ENCODE measurements around the gene KDM6B.

Gene KDM6B

GRCh38 chr17:7875804-7876370 lies 41.9 kb downstream of the KDM6B start:
- Histone ChIP-seq H3K9ac (ENCODE audit: low read depth, low read length) (no peak overlapping the region), H3K27me3 (ENCODE audit: control insufficient read depth, insufficient read depth, low read length) (no peaks in the 10 kb centered on the region), H3K4me3 (ENCODE audit: low read length) (no peak overlapping the region), H3K4me1 (ENCODE audit: control insufficient read depth, insufficient read depth, low read length) (no peaks in the 10 kb centered on the region), H3K4me2 (ENCODE audit: low read length) (no peak overlapping the region), H3K36me3 (ENCODE audit: insufficient read depth, low read length) (peaks cover 39% of the 10 kb centered on the region), H3K9me3 (replicated peaks; ENCODE audit: low read length) (no peaks in the 10 kb centered on the region)

GRCh38 chr17:7878234-7878633 lies 44.2 kb downstream of the KDM6B start:
- Histone ChIP-seq H3K27me3 (ENCODE audit: control insufficient read depth, insufficient read depth, low read length) (no peaks in the 10 kb centered on the region), H3K9me3 (replicated peaks; ENCODE audit: low read length) (no peaks in the 10 kb centered on the region), H3K9ac (ENCODE audit: low read depth, low read length) (no peak overlapping the region), H3K4me1 (ENCODE audit: control insufficient read depth, insufficient read depth, low read length) (peaks cover 14% of the 10 kb centered on the region), H3K4me2 (ENCODE audit: low read length) (no peak overlapping the region), H3K4me3 (ENCODE audit: low read length) (no peak overlapping the region), H3K36me3 (ENCODE audit: insufficient read depth, low read length) (peaks cover 39% of the 10 kb centered on the region)

GRCh38 chr17:7880076-7880868 lies 46.3 kb downstream of the KDM6B start:
- Histone ChIP-seq H3K4me2 (ENCODE audit: low read length) (no peak overlapping the region), H3K9ac (ENCODE audit: low read depth, low read length) (no peak overlapping the region), H3K27me3 (ENCODE audit: control insufficient read depth, insufficient read depth, low read length) (no peaks in the 10 kb centered on the region), H3K4me3 (ENCODE audit: low read length) (no peak overlapping the region), H3K9me3 (replicated peaks; ENCODE audit: low read length) (no peaks in the 10 kb centered on the region), H3K4me1 (ENCODE audit: control insufficient read depth, insufficient read depth, low read length) (peaks cover 21% of the 10 kb centered on the region), H3K36me3 (ENCODE audit: insufficient read depth, low read length) (peaks cover 36% of the 10 kb centered on the region)

GRCh38 chr17:7881276-7882054 lies 47.4 kb downstream of the KDM6B start:
- Histone ChIP-seq H3K9ac (ENCODE audit: low read depth, low read length) (no peak overlapping the region), H3K36me3 (ENCODE audit: insufficient read depth, low read length) (peaks cover 36% of the 10 kb centered on the region), H3K27me3 (ENCODE audit: control insufficient read depth, insufficient read depth, low read length) (no peaks in the 10 kb centered on the region), H3K4me1 (ENCODE audit: control insufficient read depth, insufficient read depth, low read length) (peaks cover 21% of the 10 kb centered on the region), H3K4me3 (ENCODE audit: low read length) (no peak overlapping the region), H3K9me3 (replicated peaks; ENCODE audit: low read length) (no peaks in the 10 kb centered on the region), H3K4me2 (ENCODE audit: low read length) (peak overlapping the region; percentile 42)

- Histone ChIP-seq H3K9ac (ENCODE audit: low read depth, low read length) (no peak overlapping the region), H3K4me3 (ENCODE audit: low read length) (no peak overlapping the region), H3K9me3 (replicated peaks; ENCODE audit: low read length) (no peaks in the 10 kb centered on the region), H3K27me3 (ENCODE audit: control insufficient read depth, insufficient read depth, low read length) (no peaks in the 10 kb centered on the region), H3K4me1 (ENCODE audit: control insufficient read depth, insufficient read depth, low read length) (peaks cover 27% of the 10 kb centered on the region), H3K4me2 (ENCODE audit: low read length) (peak overlapping the region; percentile 42), H3K36me3 (ENCODE audit: insufficient read depth, low read length) (peaks cover 36% of the 10 kb centered on the region)
These were observed 48.1 kb downstream of the KDM6B start for GRCh38 chr17:7882068-7882467.

- Histone ChIP-seq H3K4me2 (ENCODE audit: low read length) (peak overlapping the region; percentile 85), H3K36me3 (ENCODE audit: insufficient read depth, low read length) (peaks cover 31% of the 10 kb centered on the region), H3K4me1 (ENCODE audit: control insufficient read depth, insufficient read depth, low read length) (peaks cover 30% of the 10 kb centered on the region), H3K9me3 (replicated peaks; ENCODE audit: low read length) (no peaks in the 10 kb centered on the region), H3K27me3 (ENCODE audit: control insufficient read depth, insufficient read depth, low read length) (no peaks in the 10 kb centered on the region), H3K4me3 (ENCODE audit: low read length) (peak overlapping the region; percentile 34), H3K9ac (ENCODE audit: low read depth, low read length) (no peak overlapping the region)
These were observed 48.6 kb downstream of the KDM6B start for GRCh38 chr17:7882629-7883028.
